HepG2 (cell line): Measurements from ENCODE around the gene MMP25. TPM values are rescaled to one million over a fixed set of nuclear protein-coding genes. Genes with fewer than 3 reads are reported as not detected.

Experiments
- FOXA3 ChIP-seq: IDR thresholded peaks from 2 replicates; pipeline ENCODE4 v1.6.1; 2016; ENCODE audit warnings: missing genetic modification reagents, missing compliant biosample characterization
- HDAC6 ChIP-seq: fragments of 200-600 bp; sonication (generic); IDR thresholded peaks from 2 replicates; pipeline ENCODE4 v1.7.0; 2017; ENCODE audit warnings: mild to moderate bottlenecking, antibody characterized with exemption, low read length, low read depth
- HMGA1 ChIP-seq: sonication (generic); formaldehyde crosslinking; conservative IDR thresholded peaks from 2 replicates; pipeline ENCODE4 v1.4.0; 2020; ENCODE audit warnings: missing genetic modification reagents
- KLF6 ChIP-seq: IDR thresholded peaks from 2 replicates; pipeline ENCODE4 v1.8.0; 2016; ENCODE audit warnings: missing biosample characterization, missing genetic modification reagents
- MED8 ChIP-seq: sonication (generic); formaldehyde crosslinking; IDR thresholded peaks from 2 replicates; pipeline ENCODE4 v1.8.1; 2023; ENCODE audit warnings: mild to moderate bottlenecking, missing genetic modification reagents; ENCODE audit not compliant: insufficient replicate concordance
- MXI1 ChIP-seq: IDR thresholded peaks from 3 replicates; pipeline ENCODE4 v1.6.1; 2012; ENCODE audit warnings: low read depth, low read length, inconsistent platforms, borderline replicate concordance
- ZNF12 ChIP-seq: sonication (generic); formaldehyde crosslinking; IDR thresholded peaks from 2 replicates; pipeline ENCODE4 v1.5.0; 2020; ENCODE audit warnings: missing genetic modification reagents
- ZNF333 ChIP-seq: sonication (generic); formaldehyde crosslinking; IDR thresholded peaks from 2 replicates; pipeline ENCODE4 v1.4.0; 2020; ENCODE audit warnings: mild to moderate bottlenecking, missing genetic modification reagents, borderline replicate concordance
- ZNF383 ChIP-seq: sonication (generic); formaldehyde crosslinking; IDR thresholded peaks from 2 replicates; pipeline ENCODE4 v1.4.0; 2020; ENCODE audit warnings: missing genetic modification reagents, mild to moderate bottlenecking, borderline replicate concordance
- ZNF451 ChIP-seq: sonication (generic); formaldehyde crosslinking; IDR thresholded peaks from 2 replicates; pipeline ENCODE4 v1.5.0; 2020; ENCODE audit warnings: mild to moderate bottlenecking, missing genetic modification reagents
- ZNF616 ChIP-seq: sonication (generic); formaldehyde crosslinking; IDR thresholded peaks from 2 replicates; pipeline ENCODE4 v1.5.0; 2020; ENCODE audit warnings: low read depth, mild to moderate bottlenecking, missing genetic modification reagents
- ZNF775 ChIP-seq: sonication (generic); formaldehyde crosslinking; IDR thresholded peaks from 2 replicates; pipeline ENCODE4 v1.4.0; 2020; ENCODE audit warnings: missing genetic modification reagents, mild to moderate bottlenecking, moderate library complexity, borderline replicate concordance
- polyA plus RNA-seq, 8 experiments: library from polyadenylated mRNA; depleted of rRNA in 3 of 8; stranded (reverse) in 7 of 8; unstranded in 1 of 8; fragments of >200 nt; fragmentation: Illumina TruSeq in 4 of 8; extraction: Trizol in 4 of 8; gene quantifications; 2 replicates each; pipeline versions ENCODE4 v1.2.1 to v1.2.3, GENCODE V29; 2011 to 2016; ENCODE audit warnings: low read depth in 4 of 8, missing spikeins in 1 of 8, mixed read lengths in 1 of 8; ENCODE audit not compliant: insufficient read depth in 1 of 8
- total RNA-seq, 5 experiments: library from RNA; depleted of rRNA; stranded (reverse); fragments of >200 nt; fragmentation: Illumina TruSeq; extraction: Trizol; gene quantifications; 2 replicates each; pipeline ENCODE4 v1.2.3, GENCODE V29; 2016; ENCODE audit warnings: low read depth in 1 of 5
- TF ChIP-seq, protein P1 (sequence below): sonication (generic); formaldehyde crosslinking; IDR thresholded peaks from 2 replicates; pipeline ENCODE4 v1.5.1; 2020; ENCODE audit warnings: mild to moderate bottlenecking, missing genetic modification reagents, moderate library complexity
- TF ChIP-seq, protein P2 (sequence below): sonication (generic); formaldehyde crosslinking; IDR thresholded peaks from 2 replicates; pipeline ENCODE4 v1.5.0; 2020; ENCODE audit warnings: missing genetic modification reagents
- TF ChIP-seq, protein P3 (sequence below): IDR thresholded peaks from 2 replicates; pipeline ENCODE4 v1.6.1; 2016
- TF ChIP-seq, protein P4 (sequence below): sonication (generic); formaldehyde crosslinking; IDR thresholded peaks from 2 replicates; pipeline ENCODE4 v1.5.0; 2020; ENCODE audit warnings: mild to moderate bottlenecking, missing genetic modification reagents, moderate library complexity
- TF ChIP-seq, protein P5 (sequence below): sonication (generic); formaldehyde crosslinking; IDR thresholded peaks from 2 replicates; pipeline ENCODE4 v1.5.1; 2020; ENCODE audit warnings: mild to moderate bottlenecking, missing genetic modification reagents, moderate library complexity
- TF ChIP-seq, protein P6 (sequence below): sonication (generic); formaldehyde crosslinking; IDR thresholded peaks from 2 replicates; pipeline ENCODE4 v1.5.0; 2020; ENCODE audit warnings: missing genetic modification reagents, mild to moderate bottlenecking, borderline replicate concordance

The MMP25 gene
- total and polyA plus RNA-seq, 2 of the 13 experiments (the other 11 are each of a cell fraction or from before 2014, with no cell fraction given): 0.04 to 0.08 TPM

DNA sequence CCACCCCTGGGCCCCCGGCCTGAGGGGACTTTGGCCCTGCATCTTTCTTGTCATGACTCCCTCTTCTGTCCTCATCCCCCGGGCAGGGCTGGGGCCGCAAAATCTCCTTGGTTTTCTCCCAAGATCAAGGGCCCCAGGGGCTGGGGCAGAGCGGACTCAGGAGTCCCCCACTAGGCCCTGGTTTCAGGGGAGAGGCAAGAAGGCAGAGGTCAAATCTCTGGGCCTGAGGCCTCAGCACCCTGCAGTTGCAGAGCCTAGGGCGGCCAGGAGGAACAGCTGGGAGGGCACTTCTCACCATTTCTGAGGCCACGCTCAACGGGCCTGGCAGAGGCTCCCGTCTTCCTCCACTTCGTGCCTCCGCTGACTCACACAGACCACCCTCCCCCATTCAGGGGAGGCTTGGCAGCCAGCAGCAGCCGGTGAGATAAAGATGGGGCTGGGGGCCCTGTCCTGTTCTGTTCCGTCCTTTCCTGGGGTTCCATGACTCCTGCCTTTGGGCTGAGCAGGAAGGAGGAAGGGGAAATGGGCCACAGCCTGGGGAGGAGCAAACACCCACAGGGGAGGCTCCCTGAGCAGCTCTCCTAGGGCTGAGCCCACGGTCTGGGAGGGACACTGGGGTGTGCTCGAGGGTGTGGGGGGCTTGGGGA is 40.4 kb downstream of the MMP25 start (continued):
- TF ChIP-seq, protein P1, sequence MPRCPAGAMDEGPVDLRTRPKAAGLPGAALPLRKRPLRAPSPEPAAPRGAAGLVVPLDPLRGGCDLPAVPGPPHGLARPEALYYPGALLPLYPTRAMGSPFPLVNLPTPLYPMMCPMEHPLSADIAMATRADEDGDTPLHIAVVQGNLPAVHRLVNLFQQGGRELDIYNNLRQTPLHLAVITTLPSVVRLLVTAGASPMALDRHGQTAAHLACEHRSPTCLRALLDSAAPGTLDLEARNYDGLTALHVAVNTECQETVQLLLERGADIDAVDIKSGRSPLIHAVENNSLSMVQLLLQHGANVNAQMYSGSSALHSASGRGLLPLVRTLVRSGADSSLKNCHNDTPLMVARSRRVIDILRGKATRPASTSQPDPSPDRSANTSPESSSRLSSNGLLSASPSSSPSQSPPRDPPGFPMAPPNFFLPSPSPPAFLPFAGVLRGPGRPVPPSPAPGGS: no peak
- TF ChIP-seq, protein P2, sequence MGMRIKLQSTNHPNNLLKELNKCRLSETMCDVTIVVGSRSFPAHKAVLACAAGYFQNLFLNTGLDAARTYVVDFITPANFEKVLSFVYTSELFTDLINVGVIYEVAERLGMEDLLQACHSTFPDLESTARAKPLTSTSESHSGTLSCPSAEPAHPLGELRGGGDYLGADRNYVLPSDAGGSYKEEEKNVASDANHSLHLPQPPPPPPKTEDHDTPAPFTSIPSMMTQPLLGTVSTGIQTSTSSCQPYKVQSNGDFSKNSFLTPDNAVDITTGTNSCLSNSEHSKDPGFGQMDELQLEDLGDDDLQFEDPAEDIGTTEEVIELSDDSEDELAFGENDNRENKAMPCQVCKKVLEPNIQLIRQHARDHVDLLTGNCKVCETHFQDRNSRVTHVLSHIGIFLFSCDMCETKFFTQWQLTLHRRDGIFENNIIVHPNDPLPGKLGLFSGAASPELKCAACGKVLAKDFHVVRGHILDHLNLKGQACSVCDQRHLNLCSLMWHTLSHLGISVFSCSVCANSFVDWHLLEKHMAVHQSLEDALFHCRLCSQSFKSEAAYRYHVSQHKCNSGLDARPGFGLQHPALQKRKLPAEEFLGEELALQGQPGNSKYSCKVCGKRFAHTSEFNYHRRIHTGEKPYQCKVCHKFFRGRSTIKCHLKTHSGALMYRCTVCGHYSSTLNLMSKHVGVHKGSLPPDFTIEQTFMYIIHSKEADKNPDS: no peak
- no peak for TF ChIP-seq HMGA1
- no peak for TF ChIP-seq ZNF383 (CRISPR knock-in tag)
- TF ChIP-seq ZNF12 (CRISPR knock-in tag): no peak
- peak; percentile 38 for TF ChIP-seq MED8
- TF ChIP-seq HDAC6: no peak
- TF ChIP-seq ZNF775 (CRISPR knock-in tag): no peak
- no peak for TF ChIP-seq MXI1
- TF ChIP-seq ZNF451: no peak
- TF ChIP-seq, protein P3, sequence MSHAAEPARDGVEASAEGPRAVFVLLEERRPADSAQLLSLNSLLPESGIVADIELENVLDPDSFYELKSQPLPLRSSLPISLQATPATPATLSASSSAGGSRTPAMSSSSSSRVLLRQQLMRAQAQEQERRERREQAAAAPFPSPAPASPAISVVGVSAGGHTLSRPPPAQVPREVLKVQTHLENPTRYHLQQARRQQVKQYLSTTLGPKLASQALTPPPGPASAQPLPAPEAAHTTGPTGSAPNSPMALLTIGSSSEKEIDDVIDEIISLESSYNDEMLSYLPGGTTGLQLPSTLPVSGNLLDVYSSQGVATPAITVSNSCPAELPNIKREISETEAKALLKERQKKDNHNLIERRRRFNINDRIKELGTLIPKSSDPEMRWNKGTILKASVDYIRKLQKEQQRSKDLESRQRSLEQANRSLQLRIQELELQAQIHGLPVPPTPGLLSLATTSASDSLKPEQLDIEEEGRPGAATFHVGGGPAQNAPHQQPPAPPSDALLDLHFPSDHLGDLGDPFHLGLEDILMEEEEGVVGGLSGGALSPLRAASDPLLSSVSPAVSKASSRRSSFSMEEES: no peak
- TF ChIP-seq, protein P4, sequence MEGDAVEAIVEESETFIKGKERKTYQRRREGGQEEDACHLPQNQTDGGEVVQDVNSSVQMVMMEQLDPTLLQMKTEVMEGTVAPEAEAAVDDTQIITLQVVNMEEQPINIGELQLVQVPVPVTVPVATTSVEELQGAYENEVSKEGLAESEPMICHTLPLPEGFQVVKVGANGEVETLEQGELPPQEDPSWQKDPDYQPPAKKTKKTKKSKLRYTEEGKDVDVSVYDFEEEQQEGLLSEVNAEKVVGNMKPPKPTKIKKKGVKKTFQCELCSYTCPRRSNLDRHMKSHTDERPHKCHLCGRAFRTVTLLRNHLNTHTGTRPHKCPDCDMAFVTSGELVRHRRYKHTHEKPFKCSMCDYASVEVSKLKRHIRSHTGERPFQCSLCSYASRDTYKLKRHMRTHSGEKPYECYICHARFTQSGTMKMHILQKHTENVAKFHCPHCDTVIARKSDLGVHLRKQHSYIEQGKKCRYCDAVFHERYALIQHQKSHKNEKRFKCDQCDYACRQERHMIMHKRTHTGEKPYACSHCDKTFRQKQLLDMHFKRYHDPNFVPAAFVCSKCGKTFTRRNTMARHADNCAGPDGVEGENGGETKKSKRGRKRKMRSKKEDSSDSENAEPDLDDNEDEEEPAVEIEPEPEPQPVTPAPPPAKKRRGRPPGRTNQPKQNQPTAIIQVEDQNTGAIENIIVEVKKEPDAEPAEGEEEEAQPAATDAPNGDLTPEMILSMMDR (CRISPR knock-in tag): no peak
- TF ChIP-seq, protein P5, sequence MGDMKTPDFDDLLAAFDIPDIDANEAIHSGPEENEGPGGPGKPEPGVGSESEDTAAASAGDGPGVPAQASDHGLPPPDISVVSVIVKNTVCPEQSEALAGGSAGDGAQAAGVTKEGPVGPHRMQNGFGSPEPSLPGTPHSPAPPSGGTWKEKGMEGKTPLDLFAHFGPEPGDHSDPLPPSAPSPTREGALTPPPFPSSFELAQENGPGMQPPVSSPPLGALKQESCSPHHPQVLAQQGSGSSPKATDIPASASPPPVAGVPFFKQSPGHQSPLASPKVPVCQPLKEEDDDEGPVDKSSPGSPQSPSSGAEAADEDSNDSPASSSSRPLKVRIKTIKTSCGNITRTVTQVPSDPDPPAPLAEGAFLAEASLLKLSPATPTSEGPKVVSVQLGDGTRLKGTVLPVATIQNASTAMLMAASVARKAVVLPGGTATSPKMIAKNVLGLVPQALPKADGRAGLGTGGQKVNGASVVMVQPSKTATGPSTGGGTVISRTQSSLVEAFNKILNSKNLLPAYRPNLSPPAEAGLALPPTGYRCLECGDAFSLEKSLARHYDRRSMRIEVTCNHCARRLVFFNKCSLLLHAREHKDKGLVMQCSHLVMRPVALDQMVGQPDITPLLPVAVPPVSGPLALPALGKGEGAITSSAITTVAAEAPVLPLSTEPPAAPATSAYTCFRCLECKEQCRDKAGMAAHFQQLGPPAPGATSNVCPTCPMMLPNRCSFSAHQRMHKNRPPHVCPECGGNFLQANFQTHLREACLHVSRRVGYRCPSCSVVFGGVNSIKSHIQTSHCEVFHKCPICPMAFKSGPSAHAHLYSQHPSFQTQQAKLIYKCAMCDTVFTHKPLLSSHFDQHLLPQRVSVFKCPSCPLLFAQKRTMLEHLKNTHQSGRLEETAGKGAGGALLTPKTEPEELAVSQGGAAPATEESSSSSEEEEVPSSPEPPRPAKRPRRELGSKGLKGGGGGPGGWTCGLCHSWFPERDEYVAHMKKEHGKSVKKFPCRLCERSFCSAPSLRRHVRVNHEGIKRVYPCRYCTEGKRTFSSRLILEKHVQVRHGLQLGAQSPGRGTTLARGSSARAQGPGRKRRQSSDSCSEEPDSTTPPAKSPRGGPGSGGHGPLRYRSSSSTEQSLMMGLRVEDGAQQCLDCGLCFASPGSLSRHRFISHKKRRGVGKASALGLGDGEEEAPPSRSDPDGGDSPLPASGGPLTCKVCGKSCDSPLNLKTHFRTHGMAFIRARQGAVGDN (CRISPR knock-in tag): peak; percentile 76
- TF ChIP-seq, protein P6, sequence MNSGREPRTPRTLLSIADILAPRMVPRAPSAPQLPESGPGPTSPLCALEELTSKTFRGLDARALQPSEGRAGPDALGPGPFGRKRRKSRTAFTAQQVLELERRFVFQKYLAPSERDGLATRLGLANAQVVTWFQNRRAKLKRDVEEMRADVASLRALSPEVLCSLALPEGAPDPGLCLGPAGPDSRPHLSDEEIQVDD (CRISPR knock-in tag): no peak
- TF ChIP-seq ZNF616 (CRISPR knock-in tag): no peak
- TF ChIP-seq KLF6 (CRISPR knock-in tag): 0 out of 2 replicates have a peak, but pooled peaks have one; percentile 12
- TF ChIP-seq FOXA3 (CRISPR knock-in tag): no peak
- no peak for TF ChIP-seq ZNF333 (CRISPR knock-in tag)
